KMS-11 (cell line): ENCODE results near the gene NPRL2.

Experiments used
- H2AFZ ChIP-seq: fragments of 200-600 bp; sonication (generic); 2 replicates; pipeline ENCODE4 v1.6.1; 2016; ENCODE audit warnings: antibody characterized with exemption, mixed run types, low read depth
- H3K27ac ChIP-seq: fragments of 200-600 bp; sonication (generic); 2 replicates; pipeline ENCODE4 v1.6.1; 2016; ENCODE audit warnings: mild to moderate bottlenecking, mixed run types
- H3K27me3 ChIP-seq: fragments of 200-600 bp; sonication (generic); 2 replicates; pipeline ENCODE4 v1.6.1; 2017; ENCODE audit warnings: mild to moderate bottlenecking, low read depth, mixed run types, moderate library complexity; ENCODE audit not compliant: insufficient read depth
- H3K36me3 ChIP-seq: fragments of 200-600 bp; sonication (generic); 2 replicates; pipeline ENCODE4 v1.6.1; 2017; ENCODE audit warnings: mild to moderate bottlenecking, mixed run types; ENCODE audit not compliant: insufficient read depth
- H3K4me1 ChIP-seq: fragments of 200-600 bp; sonication (generic); 2 replicates; pipeline ENCODE4 v1.6.1; 2016; ENCODE audit warnings: mild to moderate bottlenecking, low read depth, mixed run types; ENCODE audit not compliant: poor library complexity, severe bottlenecking
- H3K4me2 ChIP-seq: fragments of 200-600 bp; sonication (generic); 2 replicates; pipeline ENCODE4 v1.7.0; 2016; ENCODE audit warnings: mild to moderate bottlenecking, mixed run types
- H3K4me3 ChIP-seq: fragments of 200-600 bp; sonication (generic); IDR thresholded peaks from 2 replicates; pipeline ENCODE4 v1.6.1; 2017; ENCODE audit warnings: low read depth, low read length, mixed read lengths; ENCODE audit not compliant: insufficient read depth
- H3K79me2 ChIP-seq: fragments of 200-600 bp; sonication (generic); 2 replicates; pipeline ENCODE4 v1.6.1; 2016; ENCODE audit warnings: low read depth, mixed run types; ENCODE audit not compliant: insufficient read depth
- H3K9ac ChIP-seq: fragments of 200-600 bp; sonication (generic); 2 replicates; pipeline ENCODE4 v1.6.1; 2016; ENCODE audit warnings: mild to moderate bottlenecking, mixed run types
- H4K20me1 ChIP-seq: fragments of 200-600 bp; sonication (generic); 2 replicates; pipeline ENCODE4 v1.6.1; 2016; ENCODE audit warnings: mild to moderate bottlenecking, mixed run types; ENCODE audit not compliant: insufficient read depth
- CTCF ChIP-seq: fragments of 200-600 bp; sonication (generic); conservative IDR thresholded peaks from 2 replicates; pipeline ENCODE4 v1.6.1; 2017; ENCODE audit warnings: low read depth, mild to moderate bottlenecking, antibody characterized with exemption, low read length, moderate library complexity, mixed read lengths

NPRL2 gene

DNA sequence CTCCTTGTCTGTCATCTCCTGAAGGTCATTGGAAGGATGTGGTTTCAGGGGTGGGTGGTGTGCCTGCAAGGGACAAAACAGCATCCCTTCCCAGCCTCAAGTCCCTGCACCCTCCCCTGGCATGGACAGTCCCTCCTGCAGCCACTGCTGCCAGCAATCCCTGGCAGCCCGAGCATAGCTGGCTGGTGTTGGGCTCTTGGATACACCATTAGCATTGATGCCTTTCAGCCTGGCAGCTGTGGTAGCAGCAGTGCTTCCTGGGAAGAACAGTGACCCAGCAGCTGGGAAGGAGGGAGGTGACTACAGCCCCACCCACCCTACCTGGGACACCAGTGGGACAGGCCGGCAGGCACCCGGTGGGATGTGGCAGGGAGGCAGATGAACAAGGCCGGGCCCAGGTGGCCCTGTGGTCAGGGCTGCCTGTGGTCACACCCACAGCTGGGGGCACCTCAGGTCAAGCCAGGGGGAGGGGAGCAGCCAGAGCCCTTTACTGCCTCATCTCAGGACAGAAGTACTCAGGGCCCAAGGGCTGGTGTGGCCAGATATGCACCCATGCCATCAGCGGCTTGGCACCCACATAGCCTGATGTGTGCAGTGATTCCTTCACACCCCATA lies 41.6 kb upstream of the NPRL2 start:
- peaks cover 8% of the 10 kb centered on the region for H3K4me1 ChIP-seq
- H3K4me2 ChIP-seq, result no peak overlapping the region; the same call in 1 of the 2 replicates
- H3K9ac ChIP-seq, result no peak overlapping the region

GRCh38 chr3:50390508-50391224 lies 40.1 kb upstream of the NPRL2 start:
- H3K27me3 ChIP-seq, result no peaks in the 10 kb centered on the region
- H3K9ac ChIP-seq, result no peak overlapping the region
- no peak overlapping the region for H2AFZ ChIP-seq
- H3K79me2 ChIP-seq, result no peaks in the 10 kb centered on the region
- H3K27ac ChIP-seq, result no peak overlapping the region
- peaks cover 8% of the 10 kb centered on the region for H3K4me1 ChIP-seq
- no peak overlapping the region for H3K4me3 ChIP-seq
- no peaks in the 10 kb centered on the region for H3K36me3 ChIP-seq
- no peak overlapping the region for H3K4me2 ChIP-seq
- H4K20me1 ChIP-seq, result no peaks in the 10 kb centered on the region
- TF ChIP-seq CTCF, result no peak

More for the DNA sequence above, 41.6 kb upstream of the NPRL2 start:
- Histone ChIP-seq H3K27me3 (no peaks in the 10 kb centered on the region), H4K20me1 (no peaks in the 10 kb centered on the region), H3K4me3 (no peak overlapping the region), H3K36me3 (no peaks in the 10 kb centered on the region), H3K27ac (no peak overlapping the region), H3K79me2 (no peaks in the 10 kb centered on the region), H2AFZ (no peak overlapping the region)
- TF ChIP-seq CTCF, result no peak

GRCh38 chr3:50389414-50389767 lies 38.8 kb upstream of the NPRL2 start:
- Histone ChIP-seq H3K27ac (no peak overlapping the region), H3K79me2 (no peaks in the 10 kb centered on the region), H3K4me1 (peaks cover 8% of the 10 kb centered on the region), H2AFZ (no peak overlapping the region), H3K4me3 (no peak overlapping the region), H3K9ac (no peak overlapping the region), H3K27me3 (no peaks in the 10 kb centered on the region), H3K36me3 (no peaks in the 10 kb centered on the region), H4K20me1 (no peaks in the 10 kb centered on the region), H3K4me2 (no peak overlapping the region)
- no peak for TF ChIP-seq CTCF

- Histone ChIP-seq H2AFZ (no peak overlapping the region), H3K79me2 (no peaks in the 10 kb centered on the region), H3K4me3 (no peak overlapping the region), H3K36me3 (no peaks in the 10 kb centered on the region), H3K4me1 (peaks cover 8% of the 10 kb centered on the region), H4K20me1 (no peaks in the 10 kb centered on the region), H3K27me3 (no peaks in the 10 kb centered on the region), H3K4me2 (no peak overlapping the region), H3K9ac (no peak overlapping the region), H3K27ac (no peak overlapping the region)
- no peak for TF ChIP-seq CTCF
Measured at GRCh38 chr3:50388720-50389413, 38.3 kb upstream of the NPRL2 start.
